GM19328 (cell line): ENCODE results near the gene FAM81B.

Experiments used
- ATAC-seq: cut with Tn5 transposase; IDR thresholded peaks from one replicate; pipeline ENCODE4 v1.9.1; 2021; ENCODE audit warnings: mild to moderate bottlenecking, moderate library complexity; ENCODE audit not compliant: unreplicated experiment

Gene FAM81B

DNA sequence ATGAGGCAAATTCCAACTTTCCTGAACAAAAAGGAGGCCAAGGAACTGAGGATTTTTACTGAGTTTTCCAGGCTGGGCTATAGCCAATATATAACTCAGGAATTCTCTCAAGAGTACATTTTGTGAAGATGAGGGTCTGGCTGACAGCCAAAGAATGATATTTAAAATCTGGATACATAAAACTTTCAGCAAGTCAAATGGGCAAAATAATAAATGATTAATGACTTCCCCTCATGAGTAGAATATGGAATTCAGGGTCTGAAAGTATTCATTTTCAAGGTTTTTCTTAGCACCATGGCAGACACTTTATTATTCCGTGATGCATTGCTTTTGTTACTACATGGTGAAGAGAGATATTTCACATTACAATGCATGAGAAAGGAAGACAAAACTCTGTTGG is 7.8 kb downstream of the FAM81B start:
- no peak for ATAC-seq

DNA sequence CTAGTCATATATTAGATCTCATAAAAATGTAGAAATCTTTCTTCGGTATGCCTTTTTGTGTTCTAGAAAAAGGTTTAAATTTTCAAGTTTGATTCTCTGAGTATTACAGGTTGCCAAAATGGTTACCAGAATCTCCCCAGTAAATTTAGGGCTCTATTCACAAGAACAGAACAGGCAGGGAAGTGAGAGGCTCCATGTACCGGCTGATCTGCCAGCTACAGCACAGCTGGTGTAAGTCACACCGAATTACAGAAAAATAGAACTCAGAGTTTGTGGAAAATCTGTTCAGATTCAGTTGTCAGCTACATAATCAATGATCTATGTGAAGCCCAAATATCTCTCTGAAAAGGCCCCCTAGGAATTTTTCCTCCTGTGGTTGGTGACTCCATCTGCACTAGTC is 10.5 kb downstream of the FAM81B start:
- ATAC-seq, result no peak

DNA sequence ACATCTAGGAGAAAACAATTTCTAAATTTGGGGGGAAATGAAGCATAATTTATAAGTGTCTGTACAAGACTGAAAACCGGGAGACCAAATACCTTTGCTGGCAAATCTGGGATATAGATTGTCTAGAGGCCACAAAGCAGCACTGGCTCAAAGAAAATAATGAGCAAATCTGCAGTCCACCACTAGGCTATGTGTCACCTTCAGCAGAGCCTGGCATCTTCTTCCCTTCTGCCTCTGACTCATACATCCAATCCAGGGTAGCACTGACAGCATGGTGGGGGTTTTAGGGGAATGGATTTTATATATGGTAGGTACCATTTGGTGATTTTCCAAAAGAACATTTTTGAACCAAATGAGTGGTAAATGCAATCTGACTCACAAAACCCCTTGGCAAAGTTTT is 12.8 kb downstream of the FAM81B start:
- no peak for ATAC-seq

DNA sequence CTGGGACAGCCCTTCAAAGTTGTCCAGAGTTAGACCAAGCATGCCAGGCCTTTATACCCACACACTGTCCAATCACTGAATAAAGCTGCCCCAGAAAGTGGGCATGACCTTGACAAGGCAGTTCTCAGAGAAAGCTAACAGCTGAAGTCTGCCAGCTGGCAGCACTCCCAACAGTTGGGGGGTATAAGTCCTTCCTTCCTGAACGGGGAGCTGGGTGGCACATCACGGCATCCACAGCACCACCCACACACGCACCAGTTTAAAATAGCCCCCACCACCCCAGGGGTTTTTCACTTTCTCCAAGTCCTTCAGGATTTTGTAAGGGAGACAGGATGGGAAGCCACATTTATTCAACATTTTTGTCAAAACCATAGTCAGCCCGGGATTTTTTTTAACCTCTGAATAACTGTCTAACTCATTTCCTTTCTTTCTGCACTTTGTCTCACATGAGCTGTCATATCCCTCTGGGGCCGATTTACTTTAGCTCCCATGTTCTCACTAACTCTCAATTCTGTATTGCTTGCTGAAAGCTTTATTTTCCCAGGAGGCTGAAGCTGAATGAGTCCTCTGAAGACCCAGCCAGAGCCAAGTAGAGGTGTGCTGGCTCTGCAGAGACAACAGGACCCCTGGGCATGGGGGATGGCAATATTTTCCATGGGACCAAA is 15.4 kb downstream of the FAM81B start:
- ATAC-seq, result no peak

DNA sequence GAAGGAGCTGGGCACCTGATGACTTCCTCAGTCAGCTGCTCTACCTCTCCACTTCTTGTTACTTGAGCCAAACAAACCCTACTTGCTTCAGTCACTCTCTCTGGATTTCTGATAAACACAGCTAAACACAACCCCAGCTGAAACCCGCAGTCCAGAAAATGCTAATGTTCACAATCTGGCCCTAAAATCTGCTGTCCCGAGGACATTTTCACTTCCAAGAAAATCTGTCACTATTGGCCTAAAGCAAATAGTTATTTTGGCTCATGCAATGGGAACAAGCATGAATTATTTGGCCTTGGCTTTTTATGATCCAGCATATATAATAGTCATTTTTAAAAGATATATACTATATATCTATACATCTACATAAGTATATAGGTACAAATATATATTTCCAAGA is 19.1 kb downstream of the FAM81B start:
- ATAC-seq, result no peak

DNA sequence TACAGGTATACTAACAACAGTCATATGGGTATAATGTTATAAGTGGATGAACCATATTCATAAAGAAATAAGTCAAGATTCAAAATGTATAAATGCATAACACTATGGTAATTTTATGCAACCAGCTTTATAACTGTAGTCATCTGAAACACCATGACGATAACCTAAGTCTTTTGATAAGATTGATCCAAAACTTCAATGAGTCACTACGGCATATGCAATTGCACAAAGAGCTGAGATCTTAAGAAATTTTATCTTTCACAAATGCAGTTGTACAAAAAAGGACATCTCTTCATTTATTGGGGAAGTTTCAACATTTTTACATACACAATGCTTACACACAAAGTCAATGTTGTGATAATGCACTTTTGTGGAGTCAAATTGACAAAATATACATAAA is 20.3 kb downstream of the FAM81B start:
- ATAC-seq, result no peak

DNA sequence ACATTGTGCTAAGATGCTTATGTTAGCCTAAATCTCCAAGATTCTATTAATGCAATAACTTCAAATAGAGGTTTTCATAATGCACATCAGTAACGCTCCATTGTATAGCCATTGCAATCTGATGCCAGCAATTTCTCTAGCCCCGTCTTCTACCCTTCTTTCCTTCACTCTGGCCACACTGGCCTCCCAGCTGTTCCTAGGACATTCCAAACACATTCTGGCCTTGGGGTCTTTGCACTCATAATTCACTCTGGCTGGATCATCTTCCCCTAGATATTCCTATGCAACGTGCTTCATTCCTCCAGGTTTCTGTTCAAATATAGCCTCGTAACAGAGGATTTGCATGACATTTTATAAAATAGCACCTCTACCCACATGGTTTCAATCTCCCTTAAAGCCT is 23.3 kb downstream of the FAM81B start:
- no peak for ATAC-seq

DNA sequence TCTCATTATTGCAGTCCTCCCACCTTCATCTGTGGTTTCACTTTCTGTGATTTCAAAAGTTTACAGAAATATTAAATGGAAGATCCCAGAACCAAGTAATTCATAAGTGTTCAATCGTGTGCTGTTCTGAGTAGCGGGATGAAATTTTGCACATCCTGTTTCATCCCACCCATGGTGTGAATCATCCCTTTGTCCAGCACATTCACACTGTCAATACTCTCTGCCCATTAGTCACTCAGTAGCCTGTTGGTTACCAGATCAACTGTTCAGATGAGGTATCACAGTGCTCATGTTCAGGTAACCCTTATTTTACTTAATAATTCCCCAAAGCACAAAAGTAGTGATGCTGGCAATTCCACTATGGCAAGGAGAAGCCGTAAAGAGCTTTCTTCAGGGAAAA is 26.8 kb downstream of the FAM81B start:
- ATAC-seq, result no peak

DNA sequence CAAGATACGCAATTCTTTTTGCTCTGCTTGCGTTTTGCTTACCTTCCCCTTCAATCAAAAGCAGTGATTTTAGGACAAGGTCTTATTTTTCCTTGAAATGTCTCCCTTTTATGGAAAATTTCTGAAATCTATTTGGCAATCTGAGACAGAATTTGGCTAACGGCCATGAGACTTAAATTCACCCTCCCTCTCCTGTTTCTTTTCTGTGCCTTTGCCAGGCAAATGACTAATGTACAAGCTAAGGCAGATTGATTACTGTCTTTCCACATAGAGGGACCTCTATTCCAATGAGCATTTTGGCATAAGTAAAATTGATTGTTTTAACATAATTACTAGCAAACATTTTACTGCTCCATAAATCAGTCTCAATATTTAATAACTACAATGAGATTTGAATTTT is 31.7 kb downstream of the FAM81B start:
- ATAC-seq, result no peak

GRCh38 chr5:95424016-95424415 is 32.9 kb downstream of the FAM81B start:
- ATAC-seq, result no peak

DNA sequence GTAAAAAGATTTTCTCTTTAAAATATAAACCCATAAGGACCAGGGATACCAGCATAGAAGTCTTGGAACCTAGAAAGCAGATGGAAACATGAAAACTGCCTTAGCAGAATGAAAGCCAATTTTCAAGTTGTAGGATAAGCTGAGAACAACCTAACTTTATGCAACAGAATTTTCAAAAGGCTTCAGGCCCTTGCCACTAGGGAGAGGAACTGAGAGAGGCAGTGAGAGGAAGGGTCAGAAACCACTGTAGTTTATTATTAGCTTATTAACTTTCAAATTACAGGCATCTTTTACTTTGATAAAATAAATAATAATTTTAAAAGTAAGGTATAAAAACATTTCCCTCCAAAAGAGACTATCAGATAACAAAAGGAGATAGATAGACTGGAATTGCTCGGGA is 33.4 kb downstream of the FAM81B start:
- no peak for ATAC-seq

- ATAC-seq, result no peak
These were observed 35.1 kb downstream of the FAM81B start for GRCh38 chr5:95426227-95426626.

DNA sequence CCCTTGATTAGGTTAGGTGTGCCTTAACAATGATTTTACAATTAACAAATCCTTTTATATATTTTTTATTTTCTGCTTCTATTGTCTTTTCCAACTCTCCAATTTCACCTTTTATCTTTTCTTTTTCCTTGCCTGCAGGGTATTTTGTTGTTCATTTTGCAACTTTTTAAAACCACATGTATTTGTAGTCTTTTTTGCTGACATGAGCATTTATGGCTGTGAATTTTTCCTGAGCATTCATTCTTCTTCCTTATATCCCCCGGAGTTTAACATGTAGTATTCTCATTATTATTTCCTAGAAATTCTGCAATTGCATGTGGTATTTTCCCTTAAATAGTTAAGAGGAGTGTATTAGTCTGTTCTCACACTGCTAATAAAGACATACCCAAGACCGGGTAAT is 41.6 kb downstream of the FAM81B start:
- ATAC-seq, result no peak

GRCh38 chr5:95439801-95440493 is 48.8 kb downstream of the FAM81B start:
- ATAC-seq, result no peak

- no peak for ATAC-seq
These were observed 49.7 kb downstream of the FAM81B start for GRCh38 chr5:95440825-95441224.

DNA sequence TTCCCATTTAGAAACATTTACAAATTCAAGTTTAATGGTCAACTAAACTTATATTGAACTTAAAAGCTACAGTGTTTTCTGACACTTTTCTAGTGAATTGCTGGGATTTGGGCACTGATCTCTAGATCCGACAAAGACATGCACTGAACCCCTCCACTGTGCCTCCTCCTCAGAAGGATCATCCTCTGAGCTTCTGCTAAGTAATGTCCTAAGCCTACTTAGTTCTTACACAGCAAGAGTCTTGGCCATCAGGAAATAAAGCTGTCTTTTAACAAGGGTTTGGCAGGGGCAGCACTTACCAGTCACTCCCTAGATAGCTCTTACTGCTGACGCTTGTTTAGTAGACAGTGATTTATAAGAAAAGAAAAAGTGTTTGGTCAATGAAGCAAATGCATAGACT is 50.5 kb downstream of the FAM81B start:
- no peak for ATAC-seq

DNA sequence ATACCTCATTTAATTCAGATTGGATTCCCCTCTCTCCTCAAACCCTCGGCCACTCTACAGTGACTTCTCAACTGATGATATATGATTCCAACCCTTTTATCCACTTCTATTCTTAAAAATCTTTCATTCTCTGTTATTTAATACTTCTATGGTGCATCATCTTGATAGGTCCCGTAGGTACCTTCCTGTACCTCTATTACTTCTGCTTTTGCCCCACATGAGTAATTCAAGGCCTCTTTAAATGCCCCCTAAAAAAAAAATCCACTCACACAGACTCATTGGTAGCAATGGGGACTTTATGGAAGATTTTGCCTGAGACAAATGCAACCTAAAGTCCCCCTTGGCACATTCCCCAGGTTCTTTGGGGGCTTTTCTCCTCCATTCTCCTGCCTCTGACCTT is 54.3 kb downstream of the FAM81B start:
- no peak for ATAC-seq

GRCh38 chr5:95445995-95446394 is 54.8 kb downstream of the FAM81B start:
- ATAC-seq, result no peak

DNA sequence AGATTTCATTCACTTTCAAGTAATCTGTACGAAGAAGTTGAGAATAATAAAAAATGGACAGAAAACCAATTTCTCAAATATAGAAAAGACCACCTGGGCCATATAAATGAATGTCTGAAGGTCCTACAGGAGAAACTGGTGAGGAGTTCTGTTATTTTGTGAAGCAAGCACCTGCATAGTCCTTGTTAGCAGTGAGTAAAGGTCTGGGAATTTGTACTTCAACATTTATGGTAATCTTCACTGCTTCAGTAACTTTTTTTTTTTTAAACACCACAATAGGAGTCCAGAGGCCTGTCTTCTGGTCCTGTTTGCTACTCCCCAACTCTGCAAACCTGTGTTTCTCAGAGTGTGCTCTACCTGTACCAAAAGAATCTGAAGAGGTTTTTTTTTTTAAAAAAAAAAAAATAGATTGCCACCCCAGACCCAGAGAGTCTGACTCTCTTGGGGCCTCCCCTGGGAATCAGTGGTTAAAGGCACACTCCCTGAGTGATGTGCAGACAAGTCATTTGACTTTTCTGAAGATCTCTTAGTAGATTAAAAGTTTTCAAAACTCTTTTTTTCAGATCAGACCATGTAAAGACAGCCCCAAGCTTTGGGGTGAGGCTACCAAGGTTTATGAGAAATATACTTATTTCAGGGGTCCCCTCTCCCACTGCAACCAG is 55.5 kb downstream of the FAM81B start:
- ATAC-seq, result no peak

- ATAC-seq, result no peak
These were observed 56.8 kb downstream of the FAM81B start for GRCh38 chr5:95447961-95448360.

DNA sequence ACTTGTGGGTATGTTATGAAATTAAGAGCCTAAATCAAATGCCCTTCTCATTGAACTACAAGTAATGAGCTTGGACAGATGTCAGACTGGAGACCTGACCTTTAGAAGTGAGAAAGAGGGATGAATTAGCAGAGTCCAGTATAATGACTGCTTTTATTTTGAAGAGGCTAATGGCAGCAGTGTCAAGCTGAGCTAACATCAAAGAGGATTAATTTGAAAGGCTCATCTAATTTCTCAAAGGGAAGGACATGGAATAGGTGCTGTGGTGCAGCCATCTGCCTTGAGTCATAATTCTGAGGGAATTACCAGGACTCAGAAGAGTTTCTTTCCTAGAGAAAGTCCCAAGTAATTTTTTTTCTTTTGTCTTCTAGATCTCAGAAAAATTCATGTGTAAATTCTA is 57.6 kb downstream of the FAM81B start:
- ATAC-seq, result no peak

- ATAC-seq, result no peak
These were observed 58.3 kb downstream of the FAM81B start for GRCh38 chr5:95449460-95449859.
